Coronary artery (tissue), 2 donors: ENCODE data around the gene NHLRC4.

Experiments used
- DNase-seq: peaks from one replicate; pipeline ENCODE4 v3.0.0-alpha.2; 2017; ENCODE audit warnings: low spot score
- H3K27ac ChIP-seq, 2 donors: fragments of 200-600 bp; sonication (generic); one replicate each; pipeline ENCODE4 v1.5.1; 2016 to 2019
- H3K4me3 ChIP-seq: fragments of 200-600 bp; sonication (generic); 2 replicates; pipeline ENCODE4 v1.5.1; 2016; ENCODE audit warnings: mild to moderate bottlenecking, moderate library complexity
- TF ChIP-seq, protein P1 (sequence below): fragments of 200-600 bp; sonication (generic); IDR thresholded peaks from one replicate; pipeline ENCODE4 v1.5.1; 2019; ENCODE audit warnings: antibody characterized with exemption

The NHLRC4 gene

DNA sequence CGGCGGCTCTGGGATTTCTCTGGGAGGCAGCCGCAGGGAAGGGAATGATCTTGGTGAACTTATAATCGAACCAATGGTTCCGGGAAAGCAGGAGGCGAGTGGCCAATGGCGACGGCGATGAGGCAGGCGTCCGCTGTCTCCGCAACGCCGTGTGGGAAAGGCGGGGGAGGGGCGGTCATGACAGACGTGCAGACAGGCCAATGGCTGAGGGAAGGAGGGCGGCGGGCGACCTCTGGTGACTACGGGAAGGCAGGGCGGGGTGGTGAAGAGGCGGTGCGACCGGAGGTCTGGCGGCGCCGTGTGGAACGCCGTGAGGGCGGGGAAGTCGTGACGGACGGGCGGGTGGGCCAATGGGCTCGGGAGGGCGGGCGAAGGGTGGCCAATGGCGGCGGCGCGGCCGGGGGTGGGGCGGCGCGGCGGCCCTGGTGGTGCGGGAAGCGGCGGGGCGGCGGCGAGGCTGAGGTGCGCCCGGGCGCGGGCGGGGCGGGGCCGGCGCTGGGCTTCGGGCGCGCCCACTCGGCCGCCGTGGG, 22.9 kb downstream of the NHLRC4 start, which contains the start of gene RAB40C:
Gene RAB40C (plus strand): TSS at position 409 of the 530 bp plus-strand sequence. CDS start 226 bp downstream, outside the sequence.
- peak; percentile 99 for DNase-seq
- H3K4me3 ChIP-seq: peak within 1 kb of the TSS; percentile 84
- TF ChIP-seq, protein P1, sequence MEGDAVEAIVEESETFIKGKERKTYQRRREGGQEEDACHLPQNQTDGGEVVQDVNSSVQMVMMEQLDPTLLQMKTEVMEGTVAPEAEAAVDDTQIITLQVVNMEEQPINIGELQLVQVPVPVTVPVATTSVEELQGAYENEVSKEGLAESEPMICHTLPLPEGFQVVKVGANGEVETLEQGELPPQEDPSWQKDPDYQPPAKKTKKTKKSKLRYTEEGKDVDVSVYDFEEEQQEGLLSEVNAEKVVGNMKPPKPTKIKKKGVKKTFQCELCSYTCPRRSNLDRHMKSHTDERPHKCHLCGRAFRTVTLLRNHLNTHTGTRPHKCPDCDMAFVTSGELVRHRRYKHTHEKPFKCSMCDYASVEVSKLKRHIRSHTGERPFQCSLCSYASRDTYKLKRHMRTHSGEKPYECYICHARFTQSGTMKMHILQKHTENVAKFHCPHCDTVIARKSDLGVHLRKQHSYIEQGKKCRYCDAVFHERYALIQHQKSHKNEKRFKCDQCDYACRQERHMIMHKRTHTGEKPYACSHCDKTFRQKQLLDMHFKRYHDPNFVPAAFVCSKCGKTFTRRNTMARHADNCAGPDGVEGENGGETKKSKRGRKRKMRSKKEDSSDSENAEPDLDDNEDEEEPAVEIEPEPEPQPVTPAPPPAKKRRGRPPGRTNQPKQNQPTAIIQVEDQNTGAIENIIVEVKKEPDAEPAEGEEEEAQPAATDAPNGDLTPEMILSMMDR: no peak
- H3K27ac ChIP-seq: peak within 1 kb of the TSS; percentile 90 to 93

DNA sequence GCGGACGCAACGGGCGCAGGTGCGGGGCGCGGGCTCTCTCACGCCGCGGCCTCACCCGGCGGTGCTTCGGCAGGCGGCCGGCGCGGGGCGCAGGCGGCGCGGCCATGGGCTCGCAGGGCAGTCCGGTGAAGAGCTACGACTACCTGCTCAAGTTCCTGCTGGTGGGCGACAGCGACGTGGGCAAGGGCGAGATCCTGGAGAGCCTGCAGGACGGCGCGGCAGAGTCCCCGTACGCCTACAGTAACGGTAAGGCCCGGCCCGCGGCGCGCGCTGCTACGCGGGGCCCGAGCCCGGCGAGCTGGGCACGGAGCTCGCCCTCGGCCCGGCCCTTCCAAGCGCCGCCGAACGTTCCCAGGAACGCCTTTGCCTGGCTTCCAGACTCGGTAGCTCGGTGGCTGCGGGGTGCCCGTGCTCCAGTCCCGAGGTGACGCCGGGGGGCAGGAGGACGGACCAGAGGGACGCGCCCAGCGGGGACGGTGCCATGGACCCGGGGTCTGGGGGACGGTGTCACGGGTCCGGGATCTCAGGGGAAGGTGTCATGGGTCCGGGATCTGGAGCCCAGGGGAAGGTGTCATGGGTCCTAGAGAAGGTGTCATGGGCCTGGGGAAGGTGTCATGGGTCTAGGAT, 23.5 kb downstream of the NHLRC4 start:
- Histone ChIP-seq H3K4me3 (peak overlapping the region; percentile 84), H3K27ac (peak overlapping the region; percentile 65 to 90)
- no peak for DNase-seq
- TF ChIP-seq, protein P1: no peak

DNA sequence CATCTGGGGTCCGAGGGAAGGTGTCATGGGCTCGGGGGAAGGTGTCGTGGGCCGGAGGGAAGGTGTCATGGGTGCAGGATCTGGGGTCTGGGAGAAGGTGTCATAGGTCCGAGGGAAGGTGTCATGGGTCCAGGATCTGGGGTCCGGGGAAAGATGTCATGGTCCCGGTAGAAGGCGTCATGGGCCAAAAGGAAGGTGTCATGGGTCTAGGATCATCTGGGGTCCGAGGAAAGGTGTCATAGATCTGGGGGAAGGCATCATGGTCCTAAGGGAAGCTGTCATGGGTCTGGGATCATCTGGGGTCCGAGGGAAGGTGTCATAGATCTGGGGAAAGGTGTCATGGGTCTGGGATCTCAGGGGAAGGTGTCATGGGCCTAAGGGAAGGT, 24.0 kb downstream of the NHLRC4 start:
- no peak for DNase-seq
- Histone ChIP-seq H3K27ac (peak overlapping the region in 1 of 2 donors; percentile 90), H3K4me3 (peak overlapping the region; percentile 84)
- TF ChIP-seq, protein P1: no peak

DNA sequence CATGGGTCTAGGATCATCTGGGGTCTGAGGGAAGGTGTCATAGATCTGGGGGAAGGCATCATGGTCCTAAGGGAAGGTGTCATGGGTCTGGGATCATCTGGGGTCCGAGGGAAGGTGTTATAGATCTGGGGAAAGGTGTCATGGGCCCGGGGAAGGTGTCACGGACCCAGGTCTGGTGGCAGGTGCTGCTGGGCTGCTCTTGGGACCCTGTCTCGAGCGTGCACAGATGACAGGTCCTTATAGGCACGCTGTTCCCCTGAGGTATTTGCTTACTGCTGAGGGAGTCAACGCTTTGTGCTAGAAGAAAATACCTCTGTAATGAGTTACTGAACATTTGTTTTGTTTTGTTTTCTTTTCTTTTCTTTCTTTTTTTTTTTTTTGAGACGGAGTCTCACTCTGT, 24.4 kb downstream of the NHLRC4 start:
- DNase-seq: no peak
- TF ChIP-seq, protein P1: no peak
- no peak overlapping the region for H3K27ac ChIP-seq
- H3K4me3 ChIP-seq: peak overlapping the region; percentile 84

DNA sequence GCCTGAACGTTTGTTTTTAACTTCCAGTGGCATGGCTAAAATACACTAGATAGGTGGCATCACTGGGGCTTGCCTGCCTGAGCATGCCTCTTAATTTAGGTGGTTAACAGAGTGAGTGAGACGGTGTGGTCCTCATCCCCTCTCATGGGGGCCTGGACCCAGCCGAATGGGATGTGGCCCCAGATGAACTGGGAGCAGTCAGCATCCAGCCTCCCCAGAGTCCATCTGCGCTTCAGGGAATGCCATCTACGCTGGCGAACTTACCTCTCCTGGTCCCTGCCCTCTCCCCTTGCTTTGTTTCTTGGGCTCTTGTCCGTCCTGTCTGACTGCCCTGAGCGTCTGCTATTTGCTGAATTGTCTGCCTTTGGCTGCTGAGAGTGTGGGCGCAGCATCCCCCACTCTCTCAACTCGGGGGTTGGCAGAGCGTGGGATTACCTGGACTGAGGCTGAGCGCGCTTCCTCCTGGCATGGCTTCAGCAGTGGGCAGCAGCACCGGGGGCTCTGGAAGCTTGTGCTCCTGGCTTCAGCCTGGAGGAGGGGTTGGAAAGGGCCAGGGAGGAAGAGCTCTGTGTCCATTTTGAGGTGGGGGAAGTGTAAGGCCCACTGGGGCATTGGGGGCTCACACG, 25.2 kb downstream of the NHLRC4 start:
- Histone ChIP-seq H3K4me3 (no peak overlapping the region), H3K27ac (no peak overlapping the region)
- no peak for DNase-seq
- TF ChIP-seq, protein P1: no peak

DNA sequence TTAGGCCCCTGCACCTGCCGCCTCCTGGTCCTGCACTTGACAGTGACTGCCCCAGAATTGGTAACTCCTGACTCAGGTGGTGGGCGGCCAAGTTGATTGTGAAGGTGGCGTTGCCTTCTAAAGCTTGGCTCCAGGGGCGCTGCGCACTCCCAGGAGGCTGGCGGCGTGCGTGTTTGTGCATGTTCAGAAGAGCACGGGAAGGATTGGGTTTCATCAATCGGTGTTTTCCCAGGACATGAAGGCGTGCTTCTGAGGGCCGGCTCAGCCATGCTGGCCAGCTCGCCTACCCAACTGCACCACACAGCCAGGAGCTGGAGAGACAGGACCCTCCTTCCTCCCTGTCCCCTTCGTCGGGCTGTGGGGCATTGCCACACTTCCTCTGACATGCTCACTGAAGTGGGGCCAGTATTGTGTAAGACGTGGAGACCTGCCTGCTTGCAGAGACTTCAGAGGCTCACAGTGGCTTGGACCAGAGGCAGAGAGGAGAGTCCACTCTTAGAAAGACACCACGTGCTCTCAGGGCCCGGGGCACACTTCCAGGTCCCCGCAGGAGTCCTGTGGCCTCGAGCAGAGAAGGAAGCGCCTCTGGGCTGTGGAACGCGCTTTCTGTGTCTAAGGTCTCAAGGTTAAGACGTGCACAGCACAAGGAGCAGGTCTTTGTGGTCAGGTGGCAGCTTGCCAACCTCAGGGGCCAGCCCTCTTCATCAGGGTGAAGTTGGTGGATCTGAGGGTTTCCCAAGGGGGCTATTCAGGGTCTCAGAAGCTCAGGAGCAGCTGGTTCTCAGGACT, 25.9 kb downstream of the NHLRC4 start:
- TF ChIP-seq, protein P1: no peak
- Histone ChIP-seq H3K4me3 (no peak overlapping the region), H3K27ac (no peak overlapping the region)
- no peak for DNase-seq
